ENCODE data around the gene PLEKHG4B.

Gene PLEKHG4B

GRCh38 chr5:49953-50544 is 41.9 kb upstream of the PLEKHG4B start:
- Histone ChIP-seq H3K9me3 (replicated peaks; ENCODE audit: insufficient read depth, low read length) (no peaks in the 10 kb centered on the region), H3K79me2 (ENCODE audit: low read length) (no peaks in the 10 kb centered on the region), H3K9me2 (replicated peaks; ENCODE audit: insufficient read depth, low read length) (no peaks in the 10 kb centered on the region), H3K27ac (ENCODE audit: low read length) (no peak overlapping the region), H2AFZ (ENCODE audit: low read length) (no peak overlapping the region), H4K20me1 (ENCODE audit: insufficient read depth, low read length) (no peaks in the 10 kb centered on the region), H3K4me1 (ENCODE audit: low read length) (peaks cover 12% of the 10 kb centered on the region; the same call in 1 of the 2 replicates), H3F3A (ENCODE audit: insufficient read depth, low read length) (peaks cover 15% of the 10 kb centered on the region), H3K27me3 (replicated peaks; ENCODE audit: insufficient read depth, low read length) (peaks cover 8% of the 10 kb centered on the region; the same call in 1 of the 2 replicates), H3K4me3 (ENCODE audit: low read length) (no peak overlapping the region), H3K9ac (ENCODE audit: low read length) (no peak overlapping the region), H3K4me2 (ENCODE audit: low read depth, low read length) (no peak overlapping the region), H3K36me3 (replicated peaks; ENCODE audit: insufficient read depth, low read length) (no peaks in the 10 kb centered on the region)
- no peak for DNase-seq
- TF ChIP-seq CTCF (IDR thresholded peaks at IDR 0.05; ENCODE audit: low read length) (no peak), EZH2 (optimal IDR thresholded peaks at IDR 0.05; ENCODE audit: low read depth, low read length) (no peak), EZH2phosphoT487 (IDR thresholded peaks at IDR 0.05; ENCODE audit: low read length) (no peak)

GRCh38 chr5:50724-51499 is 41.1 kb upstream of the PLEKHG4B start:
- H2AFZ ChIP-seq (ENCODE audit: low read length): no peak overlapping the region
- H3K4me3 ChIP-seq (ENCODE audit: low read length): no peak overlapping the region
- no peak for TF ChIP-seq EZH2 (optimal IDR thresholded peaks at IDR 0.05; ENCODE audit: low read depth, low read length)
- no peak for TF ChIP-seq CTCF (IDR thresholded peaks at IDR 0.05; ENCODE audit: low read length)
- TF ChIP-seq EZH2phosphoT487 (IDR thresholded peaks at IDR 0.05; ENCODE audit: low read length): no peak
- DNase-seq: no peak
- peaks cover 10% of the 10 kb centered on the region for H3F3A ChIP-seq (ENCODE audit: insufficient read depth, low read length)
- 0 out of 2 replicates have a peak, but pooled peaks cover 5% of the 10 kb centered on the region for H3K4me1 ChIP-seq (ENCODE audit: low read length)
- no peak overlapping the region for H3K4me2 ChIP-seq (ENCODE audit: low read depth, low read length)
- no peaks in the 10 kb centered on the region for H3K9me3 ChIP-seq (replicated peaks; ENCODE audit: insufficient read depth, low read length)
- H3K9me2 ChIP-seq (replicated peaks; ENCODE audit: insufficient read depth, low read length): no peaks in the 10 kb centered on the region
- no peak overlapping the region for H3K9ac ChIP-seq (ENCODE audit: low read length)
- no peaks in the 10 kb centered on the region for H4K20me1 ChIP-seq (ENCODE audit: insufficient read depth, low read length)
- no peaks in the 10 kb centered on the region for H3K36me3 ChIP-seq (replicated peaks; ENCODE audit: insufficient read depth, low read length)
- H3K27me3 ChIP-seq (replicated peaks; ENCODE audit: insufficient read depth, low read length): peaks cover 8% of the 10 kb centered on the region; the same call in 1 of the 2 replicates
- H3K79me2 ChIP-seq (ENCODE audit: low read length): no peaks in the 10 kb centered on the region
- H3K27ac ChIP-seq (ENCODE audit: low read length): no peak overlapping the region

- H3F3A ChIP-seq (ENCODE audit: insufficient read depth, low read length): peaks cover 5% of the 10 kb centered on the region
- no peak overlapping the region for H3K27ac ChIP-seq (ENCODE audit: low read length)
- H3K79me2 ChIP-seq (ENCODE audit: low read length): no peaks in the 10 kb centered on the region
- H3K9ac ChIP-seq (ENCODE audit: low read length): no peak overlapping the region
- no peak overlapping the region for H3K4me3 ChIP-seq (ENCODE audit: low read length)
- H3K36me3 ChIP-seq (replicated peaks; ENCODE audit: insufficient read depth, low read length): no peaks in the 10 kb centered on the region
- TF ChIP-seq EZH2 (optimal IDR thresholded peaks at IDR 0.05; ENCODE audit: low read depth, low read length) (no peak), CTCF (IDR thresholded peaks at IDR 0.05; ENCODE audit: low read length) (no peak), EZH2phosphoT487 (IDR thresholded peaks at IDR 0.05; ENCODE audit: low read length) (no peak)
- no peak overlapping the region for H2AFZ ChIP-seq (ENCODE audit: low read length)
- H3K9me2 ChIP-seq (replicated peaks; ENCODE audit: insufficient read depth, low read length): no peaks in the 10 kb centered on the region
- H3K27me3 ChIP-seq (replicated peaks; ENCODE audit: insufficient read depth, low read length): peaks cover 9% of the 10 kb centered on the region; the same call in 1 of the 2 replicates
- H4K20me1 ChIP-seq (ENCODE audit: insufficient read depth, low read length): no peaks in the 10 kb centered on the region
- H3K4me1 ChIP-seq (ENCODE audit: low read length): 0 out of 2 replicates have a peak, but pooled peaks cover 1% of the 10 kb centered on the region
- DNase-seq: no peak
- H3K4me2 ChIP-seq (ENCODE audit: low read depth, low read length): no peak overlapping the region
- no peaks in the 10 kb centered on the region for H3K9me3 ChIP-seq (replicated peaks; ENCODE audit: insufficient read depth, low read length)
These were observed 40.5 kb upstream of the PLEKHG4B start for GRCh38 chr5:51500-51823.

All from MM.1S (cell line).